ENCODE data around the gene RAF1.

- TF ChIP-seq EZH2 (IDR thresholded peaks at IDR 0.05) (no peak), CTCF (IDR thresholded peaks at IDR 0.05) (no peak)
Measured at GRCh38 chr3:12603969-12604368, 59.9 kb downstream of the RAF1 start.

Data from neural progenitor cell (in vitro differentiated cells).